ENCODE results near the gene GAL3ST2.

DNA sequence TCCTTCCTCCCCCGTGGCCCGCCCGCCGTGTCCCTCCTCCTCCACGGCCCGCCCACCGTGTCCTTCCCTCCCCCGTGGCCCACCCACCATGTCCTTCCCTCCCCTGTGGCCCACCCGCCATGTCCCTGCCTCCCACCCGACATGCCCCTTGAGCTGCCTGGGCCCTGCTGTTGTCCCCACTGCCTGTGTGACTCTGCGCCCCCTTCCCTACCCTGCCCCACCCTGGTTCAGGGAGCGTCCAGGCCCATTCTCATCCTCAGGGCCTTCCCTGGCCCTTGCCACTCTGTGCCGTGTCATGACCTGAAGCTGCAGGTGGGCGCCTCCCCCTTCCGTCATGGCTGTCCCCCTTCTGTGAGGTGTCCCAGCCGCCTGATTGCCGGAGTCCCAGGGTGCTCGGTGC is 21.5 kb upstream of the GAL3ST2 start:
- TF ChIP-seq, protein P1, sequence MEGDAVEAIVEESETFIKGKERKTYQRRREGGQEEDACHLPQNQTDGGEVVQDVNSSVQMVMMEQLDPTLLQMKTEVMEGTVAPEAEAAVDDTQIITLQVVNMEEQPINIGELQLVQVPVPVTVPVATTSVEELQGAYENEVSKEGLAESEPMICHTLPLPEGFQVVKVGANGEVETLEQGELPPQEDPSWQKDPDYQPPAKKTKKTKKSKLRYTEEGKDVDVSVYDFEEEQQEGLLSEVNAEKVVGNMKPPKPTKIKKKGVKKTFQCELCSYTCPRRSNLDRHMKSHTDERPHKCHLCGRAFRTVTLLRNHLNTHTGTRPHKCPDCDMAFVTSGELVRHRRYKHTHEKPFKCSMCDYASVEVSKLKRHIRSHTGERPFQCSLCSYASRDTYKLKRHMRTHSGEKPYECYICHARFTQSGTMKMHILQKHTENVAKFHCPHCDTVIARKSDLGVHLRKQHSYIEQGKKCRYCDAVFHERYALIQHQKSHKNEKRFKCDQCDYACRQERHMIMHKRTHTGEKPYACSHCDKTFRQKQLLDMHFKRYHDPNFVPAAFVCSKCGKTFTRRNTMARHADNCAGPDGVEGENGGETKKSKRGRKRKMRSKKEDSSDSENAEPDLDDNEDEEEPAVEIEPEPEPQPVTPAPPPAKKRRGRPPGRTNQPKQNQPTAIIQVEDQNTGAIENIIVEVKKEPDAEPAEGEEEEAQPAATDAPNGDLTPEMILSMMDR (IDR thresholded peaks at IDR 0.05 in 4 of 5, conservative IDR thresholded peaks at IDR 0.05 in 1 of 5), result no peak
- TF ChIP-seq POLR2A (IDR thresholded peaks at IDR 0.05), result no peak

Data from gastrocnemius medialis (tissue), 4 donors.